ENCODE data around the gene NKIRAS1.

DNA sequence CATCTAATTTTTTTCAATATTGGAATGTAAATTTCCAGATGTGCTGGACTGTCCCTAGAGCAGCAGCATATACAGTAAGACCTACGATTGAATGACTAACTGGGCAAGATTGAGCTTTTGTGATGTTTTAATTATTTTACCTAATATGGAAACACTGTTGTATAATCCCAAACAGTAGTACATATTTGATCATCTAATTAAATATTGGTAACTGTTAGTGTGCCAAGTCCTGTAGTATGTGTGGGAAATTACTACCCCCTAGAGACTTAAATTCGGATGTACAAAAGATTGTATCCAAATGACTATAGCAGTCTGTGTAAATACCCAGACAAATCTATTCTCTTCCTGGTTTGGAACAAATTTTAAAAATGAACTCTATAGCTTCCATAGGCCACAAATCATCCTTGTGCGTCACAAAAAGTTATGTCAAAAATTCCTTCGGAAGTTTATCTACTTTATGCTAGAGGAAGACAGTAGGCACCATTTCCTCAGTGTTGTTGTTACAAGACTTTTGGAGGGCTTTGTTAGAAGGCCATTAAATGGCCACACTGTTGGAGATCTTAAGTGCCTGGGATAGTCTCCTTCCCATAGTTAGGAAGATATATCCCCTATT is 41.6 kb downstream of the NKIRAS1 start:
- TF ChIP-seq, protein P1, sequence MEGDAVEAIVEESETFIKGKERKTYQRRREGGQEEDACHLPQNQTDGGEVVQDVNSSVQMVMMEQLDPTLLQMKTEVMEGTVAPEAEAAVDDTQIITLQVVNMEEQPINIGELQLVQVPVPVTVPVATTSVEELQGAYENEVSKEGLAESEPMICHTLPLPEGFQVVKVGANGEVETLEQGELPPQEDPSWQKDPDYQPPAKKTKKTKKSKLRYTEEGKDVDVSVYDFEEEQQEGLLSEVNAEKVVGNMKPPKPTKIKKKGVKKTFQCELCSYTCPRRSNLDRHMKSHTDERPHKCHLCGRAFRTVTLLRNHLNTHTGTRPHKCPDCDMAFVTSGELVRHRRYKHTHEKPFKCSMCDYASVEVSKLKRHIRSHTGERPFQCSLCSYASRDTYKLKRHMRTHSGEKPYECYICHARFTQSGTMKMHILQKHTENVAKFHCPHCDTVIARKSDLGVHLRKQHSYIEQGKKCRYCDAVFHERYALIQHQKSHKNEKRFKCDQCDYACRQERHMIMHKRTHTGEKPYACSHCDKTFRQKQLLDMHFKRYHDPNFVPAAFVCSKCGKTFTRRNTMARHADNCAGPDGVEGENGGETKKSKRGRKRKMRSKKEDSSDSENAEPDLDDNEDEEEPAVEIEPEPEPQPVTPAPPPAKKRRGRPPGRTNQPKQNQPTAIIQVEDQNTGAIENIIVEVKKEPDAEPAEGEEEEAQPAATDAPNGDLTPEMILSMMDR (IDR thresholded peaks at IDR 0.05) = no peak
- no peak for TF ChIP-seq POLR2A (IDR thresholded peaks at IDR 0.05)

Measured in thyroid gland (tissue), 4 donors.